LNCaP clone FGC (cell line): ENCODE measurements around the gene MCM7.

Source experiments
- DNase-seq: peaks from one replicate; pipeline ENCODE4 v3.0.0-alpha.2; 2011; ENCODE audit warnings: low read depth
- H3K4me3 ChIP-seq: 2 replicates; pipeline ENCODE4 v1.5.1; 2011; ENCODE audit warnings: mild to moderate bottlenecking, low read depth, low read length, control low read depth
- TF ChIP-seq, protein P1 (sequence below): IDR thresholded peaks from 2 replicates; pipeline ENCODE4 v1.5.1; 2012; ENCODE audit warnings: mild to moderate bottlenecking; ENCODE audit not compliant: control insufficient read depth, insufficient read depth; ENCODE audit errors: extremely low read depth

Gene MCM7

DNA sequence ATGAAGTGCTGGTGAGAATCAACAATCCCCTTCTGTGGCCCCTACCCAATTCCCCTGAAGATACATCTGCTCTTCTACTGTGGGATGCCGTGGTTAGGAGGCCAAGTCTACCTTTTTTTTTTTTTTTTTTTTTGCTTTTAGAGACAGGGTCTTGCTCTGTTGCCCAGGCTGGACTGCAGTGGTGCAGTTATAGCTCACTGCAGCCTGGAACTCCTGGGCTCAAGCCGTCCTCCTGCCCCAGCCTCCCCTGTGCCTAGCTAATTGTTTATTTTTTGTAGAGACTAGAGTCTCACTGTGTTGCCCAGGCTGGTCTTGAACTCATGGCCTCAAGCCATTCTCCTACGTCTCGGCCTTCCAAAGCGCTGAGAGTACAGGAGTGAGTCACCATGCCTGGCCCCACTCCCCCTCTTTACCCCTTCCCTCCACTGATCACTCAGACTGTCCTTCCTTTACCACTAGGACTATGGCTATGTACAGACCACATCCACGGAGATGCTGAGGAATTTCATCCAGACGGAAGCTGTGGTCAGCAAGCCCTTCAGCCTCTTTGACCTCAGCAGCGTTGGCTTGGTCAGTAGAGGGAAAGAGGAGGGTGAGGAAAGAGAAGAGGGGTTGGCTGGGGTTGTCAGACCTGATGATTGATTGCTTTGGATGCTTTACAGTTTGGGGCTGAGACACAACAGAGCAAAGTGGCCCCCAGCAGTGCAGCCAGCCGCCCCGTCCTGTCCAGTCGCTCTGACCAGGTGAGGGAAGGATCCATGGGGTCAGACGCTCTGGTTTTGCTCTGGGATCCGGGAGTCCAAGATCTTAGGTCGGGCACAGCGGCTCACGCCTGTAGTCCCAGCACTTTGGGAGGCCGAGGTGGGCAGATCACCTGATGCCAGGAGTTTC lies 2.0 kb upstream of the MCM7 start:
- TF ChIP-seq, protein P1, sequence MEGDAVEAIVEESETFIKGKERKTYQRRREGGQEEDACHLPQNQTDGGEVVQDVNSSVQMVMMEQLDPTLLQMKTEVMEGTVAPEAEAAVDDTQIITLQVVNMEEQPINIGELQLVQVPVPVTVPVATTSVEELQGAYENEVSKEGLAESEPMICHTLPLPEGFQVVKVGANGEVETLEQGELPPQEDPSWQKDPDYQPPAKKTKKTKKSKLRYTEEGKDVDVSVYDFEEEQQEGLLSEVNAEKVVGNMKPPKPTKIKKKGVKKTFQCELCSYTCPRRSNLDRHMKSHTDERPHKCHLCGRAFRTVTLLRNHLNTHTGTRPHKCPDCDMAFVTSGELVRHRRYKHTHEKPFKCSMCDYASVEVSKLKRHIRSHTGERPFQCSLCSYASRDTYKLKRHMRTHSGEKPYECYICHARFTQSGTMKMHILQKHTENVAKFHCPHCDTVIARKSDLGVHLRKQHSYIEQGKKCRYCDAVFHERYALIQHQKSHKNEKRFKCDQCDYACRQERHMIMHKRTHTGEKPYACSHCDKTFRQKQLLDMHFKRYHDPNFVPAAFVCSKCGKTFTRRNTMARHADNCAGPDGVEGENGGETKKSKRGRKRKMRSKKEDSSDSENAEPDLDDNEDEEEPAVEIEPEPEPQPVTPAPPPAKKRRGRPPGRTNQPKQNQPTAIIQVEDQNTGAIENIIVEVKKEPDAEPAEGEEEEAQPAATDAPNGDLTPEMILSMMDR: no peak
- peak overlapping the region; percentile 64 for H3K4me3 ChIP-seq
- no peak for DNase-seq

DNA sequence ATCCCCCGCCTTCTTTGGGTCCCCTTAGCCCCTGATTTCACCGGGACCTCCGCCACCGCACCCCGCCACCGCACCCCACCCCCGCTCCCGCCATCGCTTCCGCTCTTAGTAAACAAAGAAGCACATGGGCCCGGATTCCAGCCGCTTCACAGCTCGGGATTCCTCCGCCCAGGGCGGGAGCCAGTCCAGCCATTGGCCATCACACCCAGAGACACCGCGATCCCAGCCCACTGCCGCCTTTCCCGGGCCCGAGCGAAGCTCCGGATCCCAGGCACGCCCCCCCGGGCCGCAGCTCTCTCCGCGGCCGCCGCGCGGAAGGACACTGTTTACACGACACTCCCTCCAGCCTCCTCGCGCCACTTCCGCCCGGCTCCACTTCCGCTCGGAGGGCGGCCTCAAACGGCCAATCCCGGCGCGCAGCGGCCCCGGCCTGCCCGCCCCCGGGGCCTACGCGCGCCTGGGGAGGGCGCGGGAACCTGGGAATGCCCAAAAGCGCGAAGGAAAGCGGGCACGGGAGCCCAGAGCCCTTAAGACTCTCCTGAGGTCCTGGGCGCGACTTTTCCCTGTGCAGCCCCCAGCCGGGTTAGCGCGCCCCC lies 679 bp downstream of the MCM7 start:
- DNase-seq: peak; percentile 97
- peak overlapping the region; percentile 64 for H3K4me3 ChIP-seq
- TF ChIP-seq, protein P1: no peak

DNA sequence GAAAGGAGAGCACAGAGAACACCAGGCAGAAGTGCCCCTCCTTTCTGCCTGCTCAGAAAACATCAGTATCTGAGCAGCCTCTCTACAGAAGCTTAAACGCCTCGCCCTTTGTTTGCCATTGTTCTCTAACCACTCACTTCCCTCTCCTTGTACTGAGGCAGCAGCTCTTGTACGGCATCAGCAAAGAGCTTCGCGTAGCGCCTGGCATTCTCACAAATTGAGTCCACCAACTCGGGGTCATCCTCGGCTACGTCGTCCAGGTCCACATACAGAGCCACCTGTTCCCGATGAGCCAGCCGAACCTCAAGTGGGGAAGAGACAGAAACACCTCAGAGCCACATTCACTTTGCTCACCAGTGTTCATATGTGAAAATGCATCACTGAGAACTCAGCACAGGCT lies 1.7 kb downstream of the MCM7 start:
- peak overlapping the region; percentile 64 for H3K4me3 ChIP-seq
- TF ChIP-seq, protein P1: no peak
- DNase-seq: no peak

DNA sequence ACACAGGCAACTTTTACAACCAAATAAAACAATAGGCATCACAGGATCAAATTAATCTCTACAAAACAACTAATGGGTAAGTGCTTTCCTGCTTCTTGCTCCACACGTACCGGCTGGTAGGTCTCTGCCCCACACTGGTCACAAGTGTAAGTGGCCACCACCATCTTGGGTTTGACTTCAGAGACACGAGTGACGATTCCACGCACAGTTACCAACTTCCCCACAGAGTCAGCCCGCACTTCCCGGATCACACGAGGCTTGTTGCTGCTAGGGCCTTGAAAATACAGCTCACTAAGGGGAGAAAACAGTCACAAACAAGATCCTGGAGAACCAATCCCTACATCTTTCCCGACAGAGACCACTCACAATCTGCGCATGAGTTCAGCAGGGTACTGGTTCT lies 2.3 kb downstream of the MCM7 start:
- TF ChIP-seq, protein P1: no peak
- peak overlapping the region; percentile 64; the same call in 1 of the 2 replicates for H3K4me3 ChIP-seq
- DNase-seq: no peak

DNA sequence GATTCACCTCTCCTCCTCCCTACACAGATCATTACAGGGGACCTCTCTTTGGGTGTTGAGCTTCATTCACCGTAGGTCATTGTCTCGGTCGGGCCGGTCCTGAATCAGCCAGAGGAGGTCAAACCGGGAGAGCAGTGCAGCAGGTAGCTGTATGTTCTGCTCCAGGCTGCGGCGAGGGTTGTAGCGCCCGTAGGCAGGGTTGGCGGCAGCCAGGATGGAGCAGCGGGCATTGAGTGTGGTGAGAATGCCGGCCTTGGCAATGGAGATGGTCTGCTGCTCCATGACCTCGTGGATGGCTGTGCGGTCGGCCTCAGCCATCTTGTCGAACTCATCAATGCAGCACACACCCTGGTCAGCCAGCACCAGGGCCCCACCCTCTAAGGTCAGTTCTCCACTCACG lies 5.5 kb downstream of the MCM7 start:
- H3K4me3 ChIP-seq: no peak overlapping the region
- TF ChIP-seq, protein P1: no peak
- DNase-seq: no peak

GRCh38 chr7:100095289-100095688 lies 5.9 kb downstream of the MCM7 start:
- DNase-seq: no peak
- TF ChIP-seq, protein P1: no peak
- H3K4me3 ChIP-seq: no peak overlapping the region
